Caco-2 (cell line): ENCODE data around the gene DMAC2. TPM values are rescaled to one million over a fixed set of nuclear protein-coding genes. Genes with fewer than 3 reads are reported as not detected.

ENCODE experiments used
- BruUV-seq: library from RNA; stranded (reverse); fragments of 400-500 nt; replicated peaks from 2 replicates; lab custom pipeline; 2021; lab: Mats Ljungman, UMichigan
- CTCF ChIA-PET: fragments of 300-600 bp; sonication (Branson Sonifier 250); formaldehyde crosslinking; loops from one replicate; lab custom pipeline; 2022; ENCODE audit warnings: antibody characterized with exemption; lab: Charles Lee
- POLR2A ChIA-PET: fragments of 300-600 bp; sonication (Branson Sonifier 250); formaldehyde crosslinking; loops from one replicate; lab custom pipeline; 2022; ENCODE audit warnings: antibody characterized with exemption; lab: Charles Lee
- DNase-seq, 2 experiments: peaks; one replicate each; pipeline versions ENCODE4 v3.0.0 to v3.0.0-alpha.2; 2020 to 2022
- H3K27me3 ChIP-seq: replicated peaks from 2 replicates; pipeline ENCODE4 v1.6.0; 2011; ENCODE audit warnings: low read length; ENCODE audit not compliant: control insufficient read depth, insufficient read depth
- H3K36me3 ChIP-seq: 2 replicates; pipeline ENCODE4 v1.5.1; 2011; ENCODE audit warnings: low read length; ENCODE audit not compliant: control insufficient read depth, insufficient read depth
- H3K4me1 ChIP-seq: fragments of 250-450 bp; sonication (Bioruptor Pico); 2 replicates; pipeline ENCODE4 v1.5.1; 2020; ENCODE audit warnings: mild to moderate bottlenecking
- H3K4me3 ChIP-seq: 2 replicates; pipeline ENCODE4 v1.5.1; 2011; ENCODE audit warnings: low read depth, mild to moderate bottlenecking, control low read depth, low read length
- H3K9me3 ChIP-seq: fragments of 250-450 bp; sonication (Bioruptor Pico); 2 replicates; pipeline ENCODE4 v1.5.1; 2020; ENCODE audit warnings: mild to moderate bottlenecking, moderate library complexity
- H3K27ac Mint-ChIP-seq: one replicate; pipeline ENCODE4 v1.8.0; 2022; ENCODE audit warnings: mixed read lengths; ENCODE audit not compliant: unreplicated experiment
- H3K27me3 Mint-ChIP-seq: one replicate; pipeline ENCODE4 v1.8.0; 2022; ENCODE audit warnings: mixed read lengths; ENCODE audit not compliant: insufficient read depth, unreplicated experiment
- H3K36me3 Mint-ChIP-seq: one replicate; pipeline ENCODE4 v1.8.0; 2022; ENCODE audit warnings: mild to moderate bottlenecking, mixed read lengths; ENCODE audit not compliant: insufficient read depth, unreplicated experiment
- H3K4me1 Mint-ChIP-seq: one replicate; pipeline ENCODE4 v1.8.0; 2022; ENCODE audit warnings: low read depth, mixed read lengths; ENCODE audit not compliant: unreplicated experiment
- H3K4me3 Mint-ChIP-seq: one replicate; pipeline ENCODE4 v1.8.0; 2022; ENCODE audit warnings: mild to moderate bottlenecking, moderate library complexity, mixed read lengths; ENCODE audit not compliant: unreplicated experiment
- H3K9me3 Mint-ChIP-seq: one replicate; pipeline ENCODE4 v1.8.0; 2022; ENCODE audit warnings: mixed read lengths; ENCODE audit not compliant: unreplicated experiment
- CTCF ChIP-seq, 2 experiments: fragments of 200-600 bp in 1 of 2; IDR thresholded peaks; 1 replicate in 1 of 2; 2 replicates in 1 of 2; pipeline versions ENCODE4 v1.5.1 to v1.8.0; 2011 to 2022; ENCODE audit warnings: antibody characterized with exemption in 1 of 2, control low read depth in 1 of 2, inconsistent platforms in 1 of 2, low read depth in 1 of 2, low read length in 1 of 2, mild to moderate bottlenecking in 1 of 2, moderate library complexity in 1 of 2; ENCODE audit not compliant: insufficient read depth in 1 of 2, severe bottlenecking in 1 of 2, unreplicated experiment in 1 of 2
- intact Hi-C: fragments of 100-400 bp; cut with micrococcal nuclease; formaldehyde crosslinking; loops from one replicate; pipeline ENCODE4 v1.10.0; 2022; ENCODE audit not compliant: unreplicated experiment
- total RNA-seq: library from RNA; stranded (reverse); gene quantifications from 2 replicates; pipeline ENCODE4 v1.2.3, GENCODE V29; 2022

Gene DMAC2
- total RNA-seq, 1 experiment from 2014 or later: 75.9 TPM

DNA sequence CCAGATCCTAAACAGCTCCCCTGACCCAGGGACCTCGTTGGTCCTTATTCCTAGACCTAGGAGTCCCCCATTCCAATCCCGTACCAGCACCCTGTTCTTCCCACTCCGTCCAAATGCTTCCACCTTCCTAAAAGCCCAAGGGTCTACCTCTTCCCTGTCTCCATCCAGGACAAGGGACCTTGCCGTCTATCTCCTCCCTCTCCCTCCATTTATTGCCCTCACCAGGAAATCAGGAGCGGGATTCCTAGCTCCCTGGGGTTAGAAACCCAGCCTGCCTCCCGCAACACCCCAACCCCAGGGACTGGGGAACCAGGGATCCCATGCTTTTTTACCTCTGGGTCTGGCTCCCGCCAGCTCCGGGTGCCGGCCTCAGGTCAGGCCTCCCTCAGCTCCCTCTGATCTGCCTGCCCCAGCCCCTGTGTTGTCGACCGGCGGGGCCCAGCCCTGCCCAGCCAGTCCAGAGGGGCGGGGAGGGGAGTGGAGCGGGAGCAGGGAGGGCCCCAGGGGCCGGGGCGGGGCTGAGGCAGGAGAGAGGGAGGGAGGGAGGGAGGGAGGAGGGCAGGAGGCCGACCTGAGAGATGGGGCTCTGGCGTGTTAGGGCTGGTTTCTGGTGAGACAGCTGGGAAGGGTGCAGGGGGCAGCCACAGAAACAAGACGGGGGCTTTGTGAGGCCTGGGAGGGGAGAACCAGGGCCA lies 12.6 kb downstream of the DMAC2 start, which contains the start of gene B3GNT8:
Gene B3GNT8, minus strand, starts transcription at position 423 of the 695 bp plus-strand sequence. CDS start 596 bp downstream, outside the sequence.
- BruUV-seq: TSS peak; percentile 35

DNA sequence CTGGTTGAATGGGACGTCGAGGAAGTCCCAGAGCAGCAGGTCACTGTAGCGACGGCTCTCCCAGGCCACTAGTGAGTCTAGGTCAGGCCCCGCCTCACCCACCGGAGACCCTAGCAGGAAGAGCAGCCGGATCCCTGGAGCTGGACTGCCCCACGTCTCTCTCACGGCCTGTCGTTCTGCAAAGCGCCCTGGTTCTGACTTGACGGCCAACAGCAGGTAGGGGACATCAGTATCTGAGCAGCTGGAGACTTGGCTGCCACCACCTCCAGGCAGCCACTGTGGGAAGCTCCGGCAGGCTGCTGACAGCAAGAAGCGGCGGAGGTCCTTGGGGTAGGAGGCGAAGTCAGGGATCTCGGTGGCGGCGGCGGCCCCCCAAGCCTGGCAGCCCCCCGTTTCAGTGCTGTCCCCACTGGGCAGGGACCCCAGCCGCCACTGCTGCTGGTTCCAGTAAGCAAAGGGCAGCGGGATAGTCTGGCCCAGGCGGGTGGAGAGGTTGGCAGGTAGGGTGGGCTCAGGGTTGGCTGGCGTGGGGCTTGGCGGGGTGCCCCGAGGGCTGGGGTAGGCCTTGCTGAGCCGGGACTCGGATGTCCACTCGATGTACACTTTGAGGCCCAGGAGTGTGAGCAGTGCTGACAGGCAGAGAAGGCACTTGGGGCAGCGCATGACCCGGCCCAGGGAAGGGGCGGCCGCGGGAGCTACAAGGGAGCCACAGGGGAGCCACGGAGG lies 13.4 kb downstream of the DMAC2 start:
- peak overlapping the region; percentile 81 for H3K27ac Mint-ChIP-seq
- ChIA-PET CTCF (interaction anchor here (0.6 to 1.1 kb wide), 5 partner anchors 10 to 1806 kb away, joined by 3 to 5 read pairs (median 4); partner anchors contain the start of gene DMAC2), POLR2A (interaction anchor here (1.9 kb wide), 1 partner anchor 13 kb away, joined by 29 read pairs; the partner anchor contains the start of gene DMAC2)
- peaks cover 21% of the 10 kb centered on the region for H3K36me3 Mint-ChIP-seq
- Histone ChIP-seq H3K4me1 (peaks cover 13% of the 10 kb centered on the region; the same call in 1 of the 2 replicates), H3K36me3 (peaks cover 1% of the 10 kb centered on the region), H3K4me3 (peak overlapping the region; percentile 47), H3K9me3 (no peaks in the 10 kb centered on the region), H3K27me3 (no peaks in the 10 kb centered on the region)
- no peak for TF ChIP-seq CTCF (IDR thresholded peaks at IDR 0.05; ENCODE audit: insufficient read depth in 1 of 2, low read depth in 1 of 2, low read length in 1 of 2, severe bottlenecking in 1 of 2, unreplicated experiment in 1 of 2)
- no peaks in the 10 kb centered on the region for H3K9me3 Mint-ChIP-seq
- H3K27me3 Mint-ChIP-seq: no peaks in the 10 kb centered on the region
- BruUV-seq: no TSS peak
- DNase-seq: no peak
- peak overlapping the region; percentile 72 for H3K4me3 Mint-ChIP-seq
- intact Hi-C loops: no loop called here
- peaks cover 19% of the 10 kb centered on the region for H3K4me1 Mint-ChIP-seq

More for the DNA sequence above, 12.6 kb downstream of the DMAC2 start, which contains the start of gene B3GNT8:
- no peak for TF ChIP-seq CTCF (IDR thresholded peaks at IDR 0.05; ENCODE audit: insufficient read depth in 1 of 2, low read depth in 1 of 2, low read length in 1 of 2, severe bottlenecking in 1 of 2, unreplicated experiment in 1 of 2)
- no peaks in the 10 kb centered on the region for H3K27me3 ChIP-seq
- H3K4me1 ChIP-seq: peaks cover 13% of the 10 kb centered on the region; the same call in 1 of the 2 replicates
- Mint-ChIP-seq H3K4me1 (peaks cover 19% of the 10 kb centered on the region), H3K36me3 (peaks cover 25% of the 10 kb centered on the region), H3K9me3 (no peaks in the 10 kb centered on the region), H3K27me3 (no peaks in the 10 kb centered on the region), H3K4me3 (peak within 1 kb of the TSS; percentile 72), H3K27ac (peak within 1 kb of the TSS; percentile 81)
- DNase-seq: peak; percentile 88
- H3K9me3 ChIP-seq: no peaks in the 10 kb centered on the region
- peak within 1 kb of the TSS; percentile 47 for H3K4me3 ChIP-seq
- intact Hi-C loops: loop anchor here (1.0 kb wide), 2 partner anchors 18 to 30 kb away; partner anchors contain the start of genes BCKDHA and EXOSC5
- ChIA-PET POLR2A (interaction anchor here (0.7 to 1.9 kb wide), 2 partner anchors 13 to 780 kb away, joined by 10 to 29 read pairs; partner anchors contain the start of gene DMAC2), CTCF (interaction anchor here (0.6 to 1.1 kb wide), 7 partner anchors 9 to 1807 kb away, joined by 3 to 7 read pairs (median 4); partner anchors contain the start of gene DMAC2)
- peaks cover 1% of the 10 kb centered on the region for H3K36me3 ChIP-seq
